Caco-2 (cell line): ENCODE results near the gene SYT9. TPM values are rescaled to one million over a fixed set of nuclear protein-coding genes. Genes with fewer than 3 reads are reported as not detected.

Source experiments
- BruUV-seq: library from RNA; stranded (reverse); fragments of 400-500 nt; replicated peaks from 2 replicates; lab custom pipeline; 2021; lab: Mats Ljungman, UMichigan
- CTCF ChIA-PET: fragments of 300-600 bp; sonication (Branson Sonifier 250); formaldehyde crosslinking; loops from one replicate; lab custom pipeline; 2022; ENCODE audit warnings: antibody characterized with exemption; lab: Charles Lee
- POLR2A ChIA-PET: fragments of 300-600 bp; sonication (Branson Sonifier 250); formaldehyde crosslinking; loops from one replicate; lab custom pipeline; 2022; ENCODE audit warnings: antibody characterized with exemption; lab: Charles Lee
- DNase-seq, 2 experiments: peaks; one replicate each; pipeline versions ENCODE4 v3.0.0 to v3.0.0-alpha.2; 2020 to 2022
- H3K27me3 ChIP-seq: replicated peaks from 2 replicates; pipeline ENCODE4 v1.6.0; 2011; ENCODE audit warnings: low read length; ENCODE audit not compliant: control insufficient read depth, insufficient read depth
- H3K36me3 ChIP-seq: 2 replicates; pipeline ENCODE4 v1.5.1; 2011; ENCODE audit warnings: low read length; ENCODE audit not compliant: control insufficient read depth, insufficient read depth
- H3K4me1 ChIP-seq: fragments of 250-450 bp; sonication (Bioruptor Pico); 2 replicates; pipeline ENCODE4 v1.5.1; 2020; ENCODE audit warnings: mild to moderate bottlenecking
- H3K4me3 ChIP-seq: 2 replicates; pipeline ENCODE4 v1.5.1; 2011; ENCODE audit warnings: low read depth, mild to moderate bottlenecking, control low read depth, low read length
- H3K9me3 ChIP-seq: fragments of 250-450 bp; sonication (Bioruptor Pico); 2 replicates; pipeline ENCODE4 v1.5.1; 2020; ENCODE audit warnings: mild to moderate bottlenecking, moderate library complexity
- H3K27ac Mint-ChIP-seq: one replicate; pipeline ENCODE4 v1.8.0; 2022; ENCODE audit warnings: mixed read lengths; ENCODE audit not compliant: unreplicated experiment
- H3K27me3 Mint-ChIP-seq: one replicate; pipeline ENCODE4 v1.8.0; 2022; ENCODE audit warnings: mixed read lengths; ENCODE audit not compliant: insufficient read depth, unreplicated experiment
- H3K36me3 Mint-ChIP-seq: one replicate; pipeline ENCODE4 v1.8.0; 2022; ENCODE audit warnings: mild to moderate bottlenecking, mixed read lengths; ENCODE audit not compliant: insufficient read depth, unreplicated experiment
- H3K4me1 Mint-ChIP-seq: one replicate; pipeline ENCODE4 v1.8.0; 2022; ENCODE audit warnings: low read depth, mixed read lengths; ENCODE audit not compliant: unreplicated experiment
- H3K4me3 Mint-ChIP-seq: one replicate; pipeline ENCODE4 v1.8.0; 2022; ENCODE audit warnings: mild to moderate bottlenecking, moderate library complexity, mixed read lengths; ENCODE audit not compliant: unreplicated experiment
- H3K9me3 Mint-ChIP-seq: one replicate; pipeline ENCODE4 v1.8.0; 2022; ENCODE audit warnings: mixed read lengths; ENCODE audit not compliant: unreplicated experiment
- CTCF ChIP-seq, 2 experiments: fragments of 200-600 bp in 1 of 2; IDR thresholded peaks; 1 replicate in 1 of 2; 2 replicates in 1 of 2; pipeline versions ENCODE4 v1.5.1 to v1.8.0; 2011 to 2022; ENCODE audit warnings: antibody characterized with exemption in 1 of 2, control low read depth in 1 of 2, inconsistent platforms in 1 of 2, low read depth in 1 of 2, low read length in 1 of 2, mild to moderate bottlenecking in 1 of 2, moderate library complexity in 1 of 2; ENCODE audit not compliant: insufficient read depth in 1 of 2, severe bottlenecking in 1 of 2, unreplicated experiment in 1 of 2
- intact Hi-C: fragments of 100-400 bp; cut with micrococcal nuclease; formaldehyde crosslinking; loops from one replicate; pipeline ENCODE4 v1.10.0; 2022; ENCODE audit not compliant: unreplicated experiment
- total RNA-seq: library from RNA; stranded (reverse); gene quantifications from 2 replicates; pipeline ENCODE4 v1.2.3, GENCODE V29; 2022

Gene SYT9
- total RNA-seq, 1 experiment from 2014 or later: not detected

GRCh38 chr11:7292922-7293321 lies 41.2 kb downstream of the SYT9 start:
- H3K4me3 ChIP-seq: no peak overlapping the region
- H3K36me3 ChIP-seq: no peaks in the 10 kb centered on the region
- POLR2A ChIA-PET: no interaction called here
- Mint-ChIP-seq H3K4me3 (no peak overlapping the region), H3K36me3 (no peaks in the 10 kb centered on the region), H3K4me1 (no peaks in the 10 kb centered on the region), H3K9me3 (no peaks in the 10 kb centered on the region), H3K27ac (no peak overlapping the region), H3K27me3 (peaks cover under 1% of the 10 kb centered on the region)
- CTCF ChIA-PET: no interaction called here
- DNase-seq: no peak
- H3K9me3 ChIP-seq: no peaks in the 10 kb centered on the region
- H3K27me3 ChIP-seq: no peaks in the 10 kb centered on the region
- no peaks in the 10 kb centered on the region for H3K4me1 ChIP-seq
- intact Hi-C loops: no loop called here
- no TSS peak for BruUV-seq
- no peak for TF ChIP-seq CTCF (IDR thresholded peaks at IDR 0.05; ENCODE audit: insufficient read depth in 1 of 2, low read depth in 1 of 2, low read length in 1 of 2, severe bottlenecking in 1 of 2, unreplicated experiment in 1 of 2)

DNA sequence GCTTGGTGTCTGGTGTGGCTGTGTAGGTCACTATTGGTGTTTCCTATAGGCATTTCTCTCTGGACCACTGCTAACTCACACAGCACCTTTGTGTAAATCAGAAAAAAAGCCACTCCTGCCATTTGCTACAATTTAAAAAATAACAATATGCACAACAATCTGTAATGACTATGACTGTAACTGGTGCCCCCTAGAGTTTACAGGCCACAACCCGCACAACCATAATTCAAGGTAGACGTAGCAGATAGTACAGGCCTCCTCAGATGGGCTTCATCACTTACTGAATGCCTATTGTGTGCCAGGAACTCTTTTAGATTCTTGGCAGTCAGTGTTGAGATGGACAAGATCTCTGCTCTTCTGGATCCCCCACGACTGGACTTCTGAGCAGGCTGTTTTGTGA lies 47.7 kb downstream of the SYT9 start:
- no peak overlapping the region for H3K4me3 ChIP-seq
- Mint-ChIP-seq H3K4me1 (no peaks in the 10 kb centered on the region), H3K9me3 (no peaks in the 10 kb centered on the region), H3K27ac (no peak overlapping the region), H3K27me3 (peaks cover 4% of the 10 kb centered on the region), H3K4me3 (no peak overlapping the region), H3K36me3 (no peaks in the 10 kb centered on the region)
- ChIA-PET POLR2A (no interaction called here), CTCF (no interaction called here)
- H3K9me3 ChIP-seq: no peaks in the 10 kb centered on the region; the same call in 1 of the 2 replicates
- H3K27me3 ChIP-seq: no peaks in the 10 kb centered on the region
- no peaks in the 10 kb centered on the region for H3K36me3 ChIP-seq
- TF ChIP-seq CTCF (IDR thresholded peaks at IDR 0.05; ENCODE audit: insufficient read depth in 1 of 2, low read depth in 1 of 2, low read length in 1 of 2, severe bottlenecking in 1 of 2, unreplicated experiment in 1 of 2): no peak
- no peak for DNase-seq
- H3K4me1 ChIP-seq: no peaks in the 10 kb centered on the region
- intact Hi-C loops: no loop called here
- no TSS peak for BruUV-seq

GRCh38 chr11:7300281-7300680 lies 48.6 kb downstream of the SYT9 start:
- no peaks in the 10 kb centered on the region for H3K36me3 ChIP-seq
- intact Hi-C loops: no loop called here
- Mint-ChIP-seq H3K4me3 (no peak overlapping the region), H3K27me3 (peaks cover 4% of the 10 kb centered on the region), H3K36me3 (no peaks in the 10 kb centered on the region), H3K27ac (no peak overlapping the region), H3K9me3 (no peaks in the 10 kb centered on the region), H3K4me1 (no peaks in the 10 kb centered on the region)
- H3K9me3 ChIP-seq: no peaks in the 10 kb centered on the region; the same call in 1 of the 2 replicates
- BruUV-seq: no TSS peak
- no peak for DNase-seq
- CTCF ChIA-PET: no interaction called here
- H3K27me3 ChIP-seq: no peaks in the 10 kb centered on the region
- POLR2A ChIA-PET: no interaction called here
- TF ChIP-seq CTCF (IDR thresholded peaks at IDR 0.05; ENCODE audit: insufficient read depth in 1 of 2, low read depth in 1 of 2, low read length in 1 of 2, severe bottlenecking in 1 of 2, unreplicated experiment in 1 of 2): no peak
- H3K4me1 ChIP-seq: no peaks in the 10 kb centered on the region
- no peak overlapping the region for H3K4me3 ChIP-seq
